SK-N-SH treated with all-trans-retinoic acid at 6 μM for 48 hours (cell line): ENCODE measurements around the gene SLC51B.

Experiments
- ATAC-seq: fragments of 200-7000 bp; cut with Tn5 transposase; 3 replicates; pipeline ENCODE4 v1.9.1; 2020; ENCODE audit warnings: mild to moderate bottlenecking, moderate library complexity
- ARNTL ChIP-seq: fragments of 450-650 bp; formaldehyde crosslinking; IDR thresholded peaks from 2 replicates; pipeline ENCODE4 v1.5.0; 2020; ENCODE audit warnings: low read depth, mild to moderate bottlenecking, moderate library complexity, borderline replicate concordance
- BACH2 ChIP-seq: fragments of 250-450 bp; sonication (Bioruptor Pico); IDR thresholded peaks from 2 replicates; pipeline ENCODE4 v1.9.0; 2021; ENCODE audit warnings: mild to moderate bottlenecking, borderline replicate concordance
- CSDC2 ChIP-seq: fragments of 250-450 bp; sonication (Bioruptor Pico); IDR thresholded peaks from 2 replicates; pipeline ENCODE4 v1.5.0; 2020; ENCODE audit warnings: mild to moderate bottlenecking, moderate library complexity
- ESRRG ChIP-seq: fragments of 250-450 bp; sonication (Bioruptor Pico); IDR thresholded peaks from 2 replicates; pipeline ENCODE4 v1.6.1; 2021; ENCODE audit warnings: mild to moderate bottlenecking
- GLIS3 ChIP-seq: fragments of 250-450 bp; sonication (Bioruptor Pico); IDR thresholded peaks from 2 replicates; pipeline ENCODE4 v1.5.0; 2020; ENCODE audit warnings: mild to moderate bottlenecking, moderate library complexity
- OSR1 ChIP-seq: fragments of 250-450 bp; sonication (Bioruptor Pico); IDR thresholded peaks from 2 replicates; pipeline ENCODE4 v1.8.0; 2022; ENCODE audit warnings: moderate library complexity, mild to moderate bottlenecking, inconsistent platforms
- PATZ1 ChIP-seq: fragments of 250-450 bp; sonication (Bioruptor Pico); IDR thresholded peaks from 2 replicates; pipeline ENCODE4 v1.8.0; 2020; ENCODE audit warnings: mild to moderate bottlenecking, moderate library complexity, borderline replicate concordance
- PPARA ChIP-seq: fragments of 250-450 bp; sonication (Bioruptor Pico); IDR thresholded peaks from 2 replicates; pipeline ENCODE4 v1.5.0; 2020; ENCODE audit warnings: mild to moderate bottlenecking, borderline replicate concordance
- SNAI2 ChIP-seq: fragments of 250-450 bp; sonication (Bioruptor Pico); IDR thresholded peaks from 2 replicates; pipeline ENCODE4 v1.5.0; 2020; ENCODE audit warnings: mild to moderate bottlenecking, moderate library complexity
- TCF4 ChIP-seq: fragments of 250-450 bp; sonication (Bioruptor Pico); IDR thresholded peaks from 2 replicates; pipeline ENCODE4 v1.8.0; 2021; ENCODE audit warnings: mild to moderate bottlenecking, moderate library complexity, borderline replicate concordance
- TOX ChIP-seq: fragments of 250-450 bp; sonication (Bioruptor Pico); IDR thresholded peaks from 2 replicates; pipeline ENCODE4 v1.8.0; 2021; ENCODE audit warnings: mild to moderate bottlenecking, moderate library complexity, borderline replicate concordance
- ZC3H10 ChIP-seq: fragments of 250-450 bp; sonication (Bioruptor Pico); IDR thresholded peaks from 2 replicates; pipeline ENCODE4 v1.5.1; 2021; ENCODE audit warnings: mild to moderate bottlenecking, moderate library complexity
- ZFP3 ChIP-seq: fragments of 250-450 bp; sonication (Bioruptor Pico); IDR thresholded peaks from 2 replicates; pipeline ENCODE4 v1.5.0; 2020; ENCODE audit warnings: mild to moderate bottlenecking, moderate library complexity
- ZNF565 ChIP-seq: fragments of 450-650 bp; formaldehyde crosslinking; conservative IDR thresholded peaks from 2 replicates; pipeline ENCODE4 v1.5.0; 2020; ENCODE audit warnings: low read depth, mild to moderate bottlenecking, moderate library complexity
- ZNF70 ChIP-seq: fragments of 450-650 bp; formaldehyde crosslinking; IDR thresholded peaks from 2 replicates; pipeline ENCODE4 v1.5.0; 2020; ENCODE audit warnings: mild to moderate bottlenecking, moderate library complexity
- ZNF8 ChIP-seq: fragments of 450-650 bp; formaldehyde crosslinking; IDR thresholded peaks from 2 replicates; pipeline ENCODE4 v1.5.0; 2020; ENCODE audit warnings: mild to moderate bottlenecking, moderate library complexity
- TF ChIP-seq, protein P1 (sequence below): fragments of 250-450 bp; sonication (Bioruptor Pico); IDR thresholded peaks from 2 replicates; pipeline ENCODE4 v1.5.1; 2021; ENCODE audit warnings: mild to moderate bottlenecking, moderate library complexity
- TF ChIP-seq, protein P2 (sequence below): fragments of 250-450 bp; sonication (Bioruptor Pico); IDR thresholded peaks from 2 replicates; pipeline ENCODE4 v1.8.0; 2021; ENCODE audit warnings: low read depth, mild to moderate bottlenecking, moderate library complexity, borderline replicate concordance
- TF ChIP-seq, protein P3 (sequence below): fragments of 250-450 bp; sonication (Bioruptor Pico); IDR thresholded peaks from 2 replicates; pipeline ENCODE4 v1.5.1; 2020; ENCODE audit warnings: low read depth, mild to moderate bottlenecking, moderate library complexity

The SLC51B gene

DNA sequence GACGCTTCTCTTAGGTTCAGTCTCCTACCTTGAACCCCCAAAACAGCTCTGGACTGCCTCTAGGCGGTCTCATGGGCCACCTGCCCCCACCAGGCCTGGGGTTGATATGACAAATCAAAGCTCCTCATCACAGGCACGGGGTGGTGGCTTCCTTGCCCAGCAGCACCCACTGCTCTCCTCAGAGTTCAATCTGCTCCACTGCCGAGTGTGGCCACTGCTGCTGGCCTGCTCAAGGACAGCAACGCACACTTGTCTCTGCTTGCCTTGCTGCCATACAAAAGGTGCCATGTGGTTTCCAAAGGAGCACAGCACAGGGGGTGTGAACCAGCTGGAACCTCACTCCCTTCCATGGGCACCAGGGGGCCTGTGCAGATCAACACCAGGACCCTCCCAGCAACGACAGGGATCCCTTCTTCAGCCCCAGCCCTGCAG, 41.5 kb downstream of the SLC51B start (continued):
- TF ChIP-seq, protein P1, sequence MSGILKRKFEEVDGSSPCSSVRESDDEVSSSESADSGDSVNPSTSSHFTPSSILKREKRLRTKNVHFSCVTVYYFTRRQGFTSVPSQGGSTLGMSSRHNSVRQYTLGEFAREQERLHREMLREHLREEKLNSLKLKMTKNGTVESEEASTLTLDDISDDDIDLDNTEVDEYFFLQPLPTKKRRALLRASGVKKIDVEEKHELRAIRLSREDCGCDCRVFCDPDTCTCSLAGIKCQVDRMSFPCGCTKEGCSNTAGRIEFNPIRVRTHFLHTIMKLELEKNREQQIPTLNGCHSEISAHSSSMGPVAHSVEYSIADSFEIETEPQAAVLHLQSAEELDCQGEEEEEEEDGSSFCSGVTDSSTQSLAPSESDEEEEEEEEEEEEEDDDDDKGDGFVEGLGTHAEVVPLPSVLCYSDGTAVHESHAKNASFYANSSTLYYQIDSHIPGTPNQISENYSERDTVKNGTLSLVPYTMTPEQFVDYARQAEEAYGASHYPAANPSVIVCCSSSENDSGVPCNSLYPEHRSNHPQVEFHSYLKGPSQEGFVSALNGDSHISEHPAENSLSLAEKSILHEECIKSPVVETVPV (CRISPR knock-in tag), result no peak
- TF ChIP-seq ARNTL (no peak), TOX (CRISPR knock-in tag) (no peak), ZC3H10 (CRISPR knock-in tag) (no peak), ZNF565 (CRISPR knock-in tag) (no peak), CSDC2 (CRISPR knock-in tag) (no peak), OSR1 (CRISPR knock-in tag) (no peak), ZFP3 (CRISPR knock-in tag) (no peak)

- ATAC-seq, result no peak; the same call in 2 of the 3 replicates
- no peak for TF ChIP-seq ESRRG (CRISPR knock-in tag)
- no peak for TF ChIP-seq PATZ1 (CRISPR knock-in tag)
- no peak for TF ChIP-seq CSDC2 (CRISPR knock-in tag)
- no peak for TF ChIP-seq TCF4 (CRISPR knock-in tag)
- TF ChIP-seq, protein P2, sequence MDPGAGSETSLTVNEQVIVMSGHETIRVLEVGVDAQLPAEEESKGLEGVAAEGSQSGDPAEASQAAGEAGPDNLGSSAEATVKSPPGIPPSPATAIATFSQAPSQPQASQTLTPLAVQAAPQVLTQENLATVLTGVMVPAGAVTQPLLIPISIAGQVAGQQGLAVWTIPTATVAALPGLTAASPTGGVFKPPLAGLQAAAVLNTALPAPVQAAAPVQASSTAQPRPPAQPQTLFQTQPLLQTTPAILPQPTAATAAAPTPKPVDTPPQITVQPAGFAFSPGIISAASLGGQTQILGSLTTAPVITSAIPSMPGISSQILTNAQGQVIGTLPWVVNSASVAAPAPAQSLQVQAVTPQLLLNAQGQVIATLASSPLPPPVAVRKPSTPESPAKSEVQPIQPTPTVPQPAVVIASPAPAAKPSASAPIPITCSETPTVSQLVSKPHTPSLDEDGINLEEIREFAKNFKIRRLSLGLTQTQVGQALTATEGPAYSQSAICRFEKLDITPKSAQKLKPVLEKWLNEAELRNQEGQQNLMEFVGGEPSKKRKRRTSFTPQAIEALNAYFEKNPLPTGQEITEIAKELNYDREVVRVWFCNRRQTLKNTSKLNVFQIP, result no peak
Measured at GRCh38 chr15:65087411-65087810, 42.2 kb downstream of the SLC51B start.

GRCh38 chr15:65087873-65088642, 42.9 kb downstream of the SLC51B start:
- no peak for ATAC-seq
- TF ChIP-seq PPARA (CRISPR knock-in tag) (no peak), BACH2 (CRISPR knock-in tag) (no peak), ZFP3 (CRISPR knock-in tag) (no peak), OSR1 (CRISPR knock-in tag) (no peak), ZC3H10 (CRISPR knock-in tag) (no peak), ZNF70 (CRISPR knock-in tag) (no peak), SNAI2 (CRISPR knock-in tag) (no peak)
- TF ChIP-seq, protein P1 (CRISPR knock-in tag), result no peak
- TF ChIP-seq, protein P3, sequence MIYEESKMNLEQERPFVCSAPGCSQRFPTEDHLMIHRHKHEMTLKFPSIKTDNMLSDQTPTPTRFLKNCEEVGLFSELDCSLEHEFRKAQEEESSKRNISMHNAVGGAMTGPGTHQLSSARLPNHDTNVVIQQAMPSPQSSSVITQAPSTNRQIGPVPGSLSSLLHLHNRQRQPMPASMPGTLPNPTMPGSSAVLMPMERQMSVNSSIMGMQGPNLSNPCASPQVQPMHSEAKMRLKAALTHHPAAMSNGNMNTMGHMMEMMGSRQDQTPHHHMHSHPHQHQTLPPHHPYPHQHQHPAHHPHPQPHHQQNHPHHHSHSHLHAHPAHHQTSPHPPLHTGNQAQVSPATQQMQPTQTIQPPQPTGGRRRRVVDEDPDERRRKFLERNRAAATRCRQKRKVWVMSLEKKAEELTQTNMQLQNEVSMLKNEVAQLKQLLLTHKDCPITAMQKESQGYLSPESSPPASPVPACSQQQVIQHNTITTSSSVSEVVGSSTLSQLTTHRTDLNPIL (CRISPR knock-in tag), result no peak

- TF ChIP-seq ZNF8, result no peak
- TF ChIP-seq TCF4 (CRISPR knock-in tag), result no peak
- TF ChIP-seq GLIS3 (CRISPR knock-in tag), result no peak
- ATAC-seq, result no peak
Measured at GRCh38 chr15:65088643-65089021, 43.4 kb downstream of the SLC51B start.
